ENCODE measurements around the gene CLPTM1.

Gene CLPTM1

DNA sequence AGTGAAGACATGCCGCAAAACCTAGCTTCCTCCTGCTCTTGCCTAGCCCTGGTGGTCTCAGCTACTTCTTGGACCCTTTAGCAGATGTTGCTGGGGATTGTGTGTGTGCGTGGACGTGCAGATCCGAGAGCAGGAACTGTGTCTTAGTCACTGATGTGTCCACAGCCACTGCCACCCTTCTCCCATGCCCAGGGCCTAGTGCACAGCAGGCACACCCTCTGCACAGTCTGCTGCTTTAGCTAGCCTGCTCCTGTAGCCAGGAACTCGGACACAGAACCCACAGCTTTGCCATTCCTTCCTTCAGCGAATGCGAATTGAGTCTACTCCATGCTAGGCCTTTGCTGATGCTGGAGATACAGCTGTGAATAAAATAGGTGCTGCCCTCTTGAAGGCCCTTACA is 2.3 kb downstream of the CLPTM1 start:
- Histone ChIP-seq H3K27ac (ENCODE audit: low read depth, low read length, poor library complexity, severe bottlenecking) (peak overlapping the region; percentile 84), H3K36me3 (ENCODE audit: insufficient read depth, low read length) (peaks cover 13% of the 10 kb centered on the region; the same call in 1 of the 2 replicates)

DNA sequence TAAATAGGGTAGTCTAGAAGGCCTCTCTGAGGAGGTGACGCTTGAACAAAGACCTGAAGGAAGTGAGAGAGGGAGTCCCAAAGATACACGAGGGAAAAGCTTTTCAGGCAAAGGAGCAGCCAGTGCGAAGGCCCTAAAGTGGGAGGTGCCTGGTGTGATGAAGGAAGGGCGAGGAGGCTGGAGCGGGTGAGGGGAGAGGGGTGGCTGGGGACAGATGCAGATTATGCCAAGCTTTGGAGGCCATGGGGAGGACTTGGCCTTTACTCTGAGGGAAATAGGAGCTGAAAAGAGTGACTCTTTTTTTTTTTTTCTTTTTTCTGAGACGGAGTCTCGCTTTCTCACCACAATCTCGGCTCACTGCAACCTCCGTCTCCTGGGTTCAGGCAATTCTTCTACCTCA is 2.9 kb downstream of the CLPTM1 start:
- peaks cover 66% of the 10 kb centered on the region for H3K4me1 ChIP-seq (ENCODE audit: insufficient read depth, low read length, severe bottlenecking)
- H3K36me3 ChIP-seq (ENCODE audit: insufficient read depth, low read length) = peaks cover 14% of the 10 kb centered on the region; the same call in 1 of the 2 replicates
- H3K27me3 ChIP-seq (ENCODE audit: insufficient read depth, low read length) = no peaks in the 10 kb centered on the region
- TF ChIP-seq, protein P1, sequence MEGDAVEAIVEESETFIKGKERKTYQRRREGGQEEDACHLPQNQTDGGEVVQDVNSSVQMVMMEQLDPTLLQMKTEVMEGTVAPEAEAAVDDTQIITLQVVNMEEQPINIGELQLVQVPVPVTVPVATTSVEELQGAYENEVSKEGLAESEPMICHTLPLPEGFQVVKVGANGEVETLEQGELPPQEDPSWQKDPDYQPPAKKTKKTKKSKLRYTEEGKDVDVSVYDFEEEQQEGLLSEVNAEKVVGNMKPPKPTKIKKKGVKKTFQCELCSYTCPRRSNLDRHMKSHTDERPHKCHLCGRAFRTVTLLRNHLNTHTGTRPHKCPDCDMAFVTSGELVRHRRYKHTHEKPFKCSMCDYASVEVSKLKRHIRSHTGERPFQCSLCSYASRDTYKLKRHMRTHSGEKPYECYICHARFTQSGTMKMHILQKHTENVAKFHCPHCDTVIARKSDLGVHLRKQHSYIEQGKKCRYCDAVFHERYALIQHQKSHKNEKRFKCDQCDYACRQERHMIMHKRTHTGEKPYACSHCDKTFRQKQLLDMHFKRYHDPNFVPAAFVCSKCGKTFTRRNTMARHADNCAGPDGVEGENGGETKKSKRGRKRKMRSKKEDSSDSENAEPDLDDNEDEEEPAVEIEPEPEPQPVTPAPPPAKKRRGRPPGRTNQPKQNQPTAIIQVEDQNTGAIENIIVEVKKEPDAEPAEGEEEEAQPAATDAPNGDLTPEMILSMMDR (IDR thresholded peaks at IDR 0.05; ENCODE audit: low read length) = no peak
- TF ChIP-seq EZH2 (IDR thresholded peaks at IDR 0.05; ENCODE audit: borderline replicate concordance, low read length) = no peak
- H4K20me1 ChIP-seq (ENCODE audit: insufficient read depth, low read length) = no peaks in the 10 kb centered on the region
- H3K4me2 ChIP-seq (ENCODE audit: low read length) = peak overlapping the region; percentile 97
- H3K27ac ChIP-seq (ENCODE audit: low read depth, low read length, poor library complexity, severe bottlenecking) = peak overlapping the region; percentile 84
- no peaks in the 10 kb centered on the region for H3K9me3 ChIP-seq (ENCODE audit: low read length)
- H3K4me3 ChIP-seq (ENCODE audit: low read depth, low read length, poor library complexity, severe bottlenecking) = peak overlapping the region; percentile 77
- peak overlapping the region; percentile 93; the same call in 1 of the 2 replicates for H3K9ac ChIP-seq (ENCODE audit: low read length)
- no peaks in the 10 kb centered on the region for H3F3A ChIP-seq (ENCODE audit: insufficient read depth, low read length)
- H3K79me2 ChIP-seq (ENCODE audit: insufficient read depth, low read length) = peaks cover 52% of the 10 kb centered on the region
- H2AFZ ChIP-seq (ENCODE audit: low read length) = no peak overlapping the region
- H3K9me2 ChIP-seq (ENCODE audit: low read depth, low read length) = no peaks in the 10 kb centered on the region

More for the DNA sequence above, 2.3 kb downstream of the CLPTM1 start:
- H3K9me2 ChIP-seq (ENCODE audit: low read depth, low read length) = no peaks in the 10 kb centered on the region
- H3K9me3 ChIP-seq (ENCODE audit: low read length) = no peaks in the 10 kb centered on the region
- peak overlapping the region; percentile 93; the same call in 1 of the 2 replicates for H3K9ac ChIP-seq (ENCODE audit: low read length)
- peaks cover 52% of the 10 kb centered on the region for H3K79me2 ChIP-seq (ENCODE audit: insufficient read depth, low read length)
- H4K20me1 ChIP-seq (ENCODE audit: insufficient read depth, low read length) = no peaks in the 10 kb centered on the region
- no peak overlapping the region for H2AFZ ChIP-seq (ENCODE audit: low read length)
- H3K4me1 ChIP-seq (ENCODE audit: insufficient read depth, low read length, severe bottlenecking) = peaks cover 66% of the 10 kb centered on the region
- H3K27me3 ChIP-seq (ENCODE audit: insufficient read depth, low read length) = no peaks in the 10 kb centered on the region
- peak overlapping the region; percentile 77 for H3K4me3 ChIP-seq (ENCODE audit: low read depth, low read length, poor library complexity, severe bottlenecking)
- peak overlapping the region; percentile 97 for H3K4me2 ChIP-seq (ENCODE audit: low read length)
- no peaks in the 10 kb centered on the region for H3F3A ChIP-seq (ENCODE audit: insufficient read depth, low read length)
- TF ChIP-seq, protein P1 (IDR thresholded peaks at IDR 0.05; ENCODE audit: low read length) = no peak
- no peak for TF ChIP-seq EZH2 (IDR thresholded peaks at IDR 0.05; ENCODE audit: borderline replicate concordance, low read length)

DNA sequence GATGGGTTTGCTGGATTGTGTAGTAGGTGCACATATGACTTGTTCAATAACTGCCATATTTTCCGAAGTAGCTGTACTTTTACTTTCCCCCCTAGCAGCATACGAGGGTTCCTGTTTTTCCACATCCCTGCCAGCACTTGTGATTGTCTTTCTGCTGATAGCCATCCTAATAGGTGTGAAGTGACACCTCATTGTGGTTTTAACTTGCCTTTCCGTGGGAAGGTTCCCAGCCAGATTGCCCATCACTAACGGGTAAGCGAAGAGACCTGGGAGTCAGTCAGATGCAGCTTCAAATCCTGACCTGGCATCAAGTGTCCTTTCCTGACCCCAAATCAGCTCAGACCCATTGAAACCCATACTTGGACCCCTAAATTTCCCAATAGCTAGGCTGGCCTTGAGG is 4.5 kb downstream of the CLPTM1 start:
- H3K9me2 ChIP-seq (ENCODE audit: low read depth, low read length) = no peaks in the 10 kb centered on the region
- TF ChIP-seq, protein P1 (IDR thresholded peaks at IDR 0.05; ENCODE audit: low read length) = no peak
- no peak for TF ChIP-seq EZH2 (IDR thresholded peaks at IDR 0.05; ENCODE audit: borderline replicate concordance, low read length)
- H3K4me3 ChIP-seq (ENCODE audit: low read depth, low read length, poor library complexity, severe bottlenecking) = no peak overlapping the region
- peaks cover 52% of the 10 kb centered on the region for H3K79me2 ChIP-seq (ENCODE audit: insufficient read depth, low read length)
- H3K9ac ChIP-seq (ENCODE audit: low read length) = no peak overlapping the region; the same call in 1 of the 2 replicates
- peak overlapping the region; percentile 45; the same call in 1 of the 2 replicates for H3K4me2 ChIP-seq (ENCODE audit: low read length)
- peak overlapping the region; percentile 84 for H3K27ac ChIP-seq (ENCODE audit: low read depth, low read length, poor library complexity, severe bottlenecking)
- peaks cover 18% of the 10 kb centered on the region for H3K36me3 ChIP-seq (ENCODE audit: insufficient read depth, low read length)
- H3K9me3 ChIP-seq (ENCODE audit: low read length) = no peaks in the 10 kb centered on the region
- H3K27me3 ChIP-seq (ENCODE audit: insufficient read depth, low read length) = no peaks in the 10 kb centered on the region
- no peaks in the 10 kb centered on the region for H3F3A ChIP-seq (ENCODE audit: insufficient read depth, low read length)
- peaks cover 61% of the 10 kb centered on the region for H3K4me1 ChIP-seq (ENCODE audit: insufficient read depth, low read length, severe bottlenecking)
- no peaks in the 10 kb centered on the region for H4K20me1 ChIP-seq (ENCODE audit: insufficient read depth, low read length)
- no peak overlapping the region for H2AFZ ChIP-seq (ENCODE audit: low read length)

Data from OCI-LY1 (cell line).